Measurements from ENCODE around the gene HSPA1B. TPM values are rescaled to one million over a fixed set of nuclear protein-coding genes. Genes with fewer than 3 reads are reported as not detected.
"Not testable (repeated sequence)": the region's sequence is repeated elsewhere in the genome, so short reads cannot be mapped to it uniquely, and the experiment has no call there.

HSPA1B gene
- polyA plus RNA-seq, 4 donors = 106 to 189 (median 147) TPM

DNA sequence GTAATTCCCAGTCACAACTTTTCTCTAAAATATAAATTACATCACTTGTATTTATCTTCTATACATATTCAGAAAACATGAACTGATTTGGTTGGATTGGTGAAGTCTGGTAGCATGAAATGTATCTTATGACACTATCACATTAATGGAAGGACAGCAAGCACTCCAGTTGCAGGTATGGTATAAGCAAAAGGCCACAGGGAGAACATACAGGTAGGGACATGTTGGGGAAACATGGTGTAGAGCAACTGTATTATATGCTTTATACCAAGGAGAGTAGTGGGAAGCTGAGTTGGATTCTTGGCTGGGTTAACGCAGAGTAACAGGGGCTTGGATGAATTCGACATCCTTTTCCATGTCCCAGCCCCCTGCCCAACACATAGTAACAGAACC, 30.5 kb upstream of the HSPA1B start:
- no peak for DNase-seq (ENCODE audit: low read depth in 4 of 4, low spot score in 3 of 4)

GRCh38 chr6:31797588-31797987, 29.9 kb upstream of the HSPA1B start:
- DNase-seq (ENCODE audit: low read depth in 4 of 4, low spot score in 3 of 4) = no peak

GRCh38 chr6:31799781-31800180, 27.8 kb upstream of the HSPA1B start:
- DNase-seq (ENCODE audit: low read depth in 4 of 4, low spot score in 3 of 4) = no peak

DNA sequence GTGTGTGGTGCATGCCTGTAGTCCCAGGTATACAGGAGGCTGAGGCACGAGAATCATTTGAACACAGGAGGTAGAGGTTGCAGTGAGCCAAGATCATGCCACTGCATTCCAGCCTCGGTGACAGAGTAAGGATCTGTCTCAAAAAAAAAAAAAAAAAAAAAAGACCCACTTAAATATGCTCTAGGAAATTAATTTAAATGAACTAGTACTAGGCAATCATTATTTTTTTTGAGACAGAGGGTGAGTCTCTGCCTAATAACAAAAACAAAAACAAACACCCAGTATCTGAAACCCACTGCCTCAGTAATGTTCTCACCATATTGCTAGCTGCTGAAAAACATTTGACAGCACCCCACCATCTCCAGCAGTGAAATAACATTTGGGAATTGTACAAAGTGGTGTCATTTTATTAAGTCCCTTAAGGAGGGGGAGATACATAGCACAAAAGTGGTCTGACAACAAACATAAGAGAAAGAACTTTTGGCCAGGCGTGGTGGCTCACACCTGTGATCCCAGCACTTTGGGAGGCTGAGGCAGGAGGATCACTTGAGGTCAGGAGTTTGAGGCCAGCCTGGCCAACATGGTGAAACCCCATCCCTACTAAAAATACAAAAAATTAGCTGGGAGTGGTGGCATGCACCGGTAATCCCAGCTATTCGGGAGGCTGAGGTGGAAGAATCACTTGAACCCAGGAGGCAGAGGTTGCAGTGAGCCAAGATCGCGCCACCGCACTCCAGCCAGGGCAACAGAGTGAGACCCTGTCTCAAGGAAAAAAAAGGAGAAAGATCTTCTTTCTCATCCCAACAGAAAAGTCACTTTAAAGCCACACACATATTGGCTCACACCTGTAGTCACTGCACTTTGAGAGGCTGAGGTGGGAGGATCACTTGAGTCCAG, 26.3 kb upstream of the HSPA1B start:
- not testable (repeated sequence) for DNase-seq (ENCODE audit: low read depth in 4 of 4, low spot score in 3 of 4)

GRCh38 chr6:31805939-31806469, 21.5 kb upstream of the HSPA1B start:
- DNase-seq (ENCODE audit: low read depth in 4 of 4, low spot score in 3 of 4) = no peak

GRCh38 chr6:31806470-31807272, 20.9 kb upstream of the HSPA1B start, which contains the start of gene LSM2:
TSS of gene LSM2 (minus strand) at chr6:31806966. CDS start at chr6:31806757, 209 bp downstream.
- DNase-seq (ENCODE audit: low read depth in 4 of 4, low spot score in 3 of 4) = peak; percentile 93 to 95 (median 94)

DNA sequence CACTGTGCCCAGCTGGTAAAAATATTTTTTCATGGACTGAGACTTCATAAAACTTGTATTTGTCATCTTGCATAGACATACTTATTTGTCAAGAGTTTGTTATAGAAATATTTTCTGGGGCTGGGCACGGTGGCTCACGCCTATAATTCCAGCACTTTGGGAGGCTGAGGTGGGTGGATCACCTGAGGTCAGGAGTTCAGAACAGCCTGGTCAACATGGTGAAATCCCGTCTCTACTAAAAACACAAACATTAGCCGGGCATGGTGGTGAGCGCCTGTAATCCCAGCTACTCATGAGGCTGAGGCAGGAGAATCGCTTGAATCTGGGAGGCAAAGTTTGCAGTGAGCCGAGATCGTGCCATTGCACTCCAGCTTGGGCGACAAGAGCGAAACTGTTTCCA, 18.9 kb upstream of the HSPA1B start:
- not testable (repeated sequence) for DNase-seq (ENCODE audit: low read depth in 4 of 4, low spot score in 3 of 4)

DNA sequence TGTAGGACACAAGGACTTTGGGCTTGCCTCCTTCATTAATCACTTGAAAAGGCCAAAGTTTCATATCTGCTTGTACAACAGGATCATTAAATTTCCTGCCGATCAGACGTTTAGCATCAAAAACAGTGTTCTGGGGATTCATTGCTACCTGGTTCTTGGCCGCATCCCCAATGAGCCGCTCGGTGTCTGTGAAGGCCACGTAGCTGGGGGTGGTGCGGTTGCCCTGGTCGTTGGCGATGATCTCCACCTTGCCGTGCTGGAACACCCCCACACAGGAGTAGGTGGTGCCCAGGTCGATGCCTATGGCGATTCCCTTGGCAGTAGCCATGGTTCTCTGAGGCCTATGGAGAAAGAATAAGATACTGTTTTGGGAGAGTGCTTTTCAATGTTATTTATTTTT, 15.9 kb upstream of the HSPA1B start:
- DNase-seq (ENCODE audit: low read depth in 4 of 4, low spot score in 3 of 4) = no peak

GRCh38 chr6:31813465-31813849, 14.1 kb upstream of the HSPA1B start:
- DNase-seq (ENCODE audit: low read depth in 4 of 4, low spot score in 3 of 4) = no peak

DNA sequence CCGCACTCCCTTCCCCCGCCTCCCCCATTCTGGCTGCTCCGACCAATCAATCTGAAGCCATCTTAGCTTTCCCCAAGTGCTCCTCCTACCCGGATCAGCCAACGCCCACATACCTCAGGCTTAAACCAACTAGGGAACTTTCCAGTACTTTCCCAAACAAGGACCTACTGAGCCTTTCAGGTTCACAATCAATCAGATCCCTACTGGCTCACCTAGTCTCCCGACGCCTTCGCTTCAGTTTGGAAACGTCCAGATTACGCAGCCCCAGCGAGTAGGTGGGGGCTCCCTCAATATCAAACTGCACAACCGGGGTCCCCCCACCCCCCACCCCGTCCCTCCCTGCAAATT, 12.9 kb upstream of the HSPA1B start:
- peak; percentile 86 to 96 (median 94) for DNase-seq (ENCODE audit: low read depth in 4 of 4, low spot score in 3 of 4)

DNA sequence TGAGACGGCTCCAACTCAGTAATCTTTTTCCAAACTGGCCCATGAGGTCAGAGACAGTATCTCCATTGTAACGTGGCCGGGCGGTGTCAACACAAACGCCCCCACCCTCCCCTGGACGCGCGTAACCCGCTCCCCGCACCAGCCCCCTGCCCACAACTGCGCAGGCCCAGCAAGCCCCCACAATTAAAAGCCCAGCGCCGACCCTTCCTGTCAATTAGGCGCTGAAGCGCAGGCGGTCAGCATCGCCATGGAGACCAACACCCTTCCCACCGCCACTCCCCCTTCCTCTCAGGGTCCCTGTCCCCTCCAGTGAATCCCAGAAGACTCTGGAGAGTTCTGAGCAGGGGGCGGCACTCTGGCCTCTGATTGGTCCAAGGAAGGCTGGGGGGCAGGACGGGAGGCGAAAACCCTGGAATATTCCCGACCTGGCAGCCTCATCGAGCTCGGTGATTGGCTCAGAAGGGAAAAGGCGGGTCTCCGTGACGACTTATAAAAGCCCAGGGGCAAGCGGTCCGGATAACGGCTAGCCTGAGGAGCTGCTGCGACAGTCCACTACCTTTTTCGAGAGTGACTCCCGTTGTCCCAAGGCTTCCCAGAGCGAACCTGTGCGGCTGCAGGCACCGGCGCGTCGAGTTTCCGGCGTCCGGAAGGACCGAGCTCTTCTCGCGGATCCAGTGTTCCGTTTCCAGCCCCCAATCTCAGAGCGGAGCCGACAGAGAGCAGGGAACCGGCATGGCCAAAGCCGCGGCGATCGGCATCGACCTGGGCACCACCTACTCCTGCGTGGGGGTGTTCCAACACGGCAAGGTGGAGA, 12.3 kb upstream of the HSPA1B start, which contains the start of the genes HSPA1A and HSPA1L:
TSS of gene HSPA1A (plus strand) at position 519 of the 814 bp plus-strand sequence. CDS start at position 733, 214 bp downstream.
TSS of gene HSPA1L (minus strand) at position 259 of the 814 bp plus-strand sequence. CDS start 3,311 bp downstream, outside the sequence.
- DNase-seq (ENCODE audit: low read depth in 4 of 4, low spot score in 3 of 4) = peak; percentile 92 to 97 (median 94)

- DNase-seq (ENCODE audit: low read depth in 4 of 4, low spot score in 3 of 4) = not testable (repeated sequence)
Observed at GRCh38 chr6:31817133-31817928, 10.2 kb upstream of the HSPA1B start.

- not testable (repeated sequence) for DNase-seq (ENCODE audit: low read depth in 4 of 4, low spot score in 3 of 4)
Observed at GRCh38 chr6:31817929-31818511, 9.5 kb upstream of the HSPA1B start.

DNA sequence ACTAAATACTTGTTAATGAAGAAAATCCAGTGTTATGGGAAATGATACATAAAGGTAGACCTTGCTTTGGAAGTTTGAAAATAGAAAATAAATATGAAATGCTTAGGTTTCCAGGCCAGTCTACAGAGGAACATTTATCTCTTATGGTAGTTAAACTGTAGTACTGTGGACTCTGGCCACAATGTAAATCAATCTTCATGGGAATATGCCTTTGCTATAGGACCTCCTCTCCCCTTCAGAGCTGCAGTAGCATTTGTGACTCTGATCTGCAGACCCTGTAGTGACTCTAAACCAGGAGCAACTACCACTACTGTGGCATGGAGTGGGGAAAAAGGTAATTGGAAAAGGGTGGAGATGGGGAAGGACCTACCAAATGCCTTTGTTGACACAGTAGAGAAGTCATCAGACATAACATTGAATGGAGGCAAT, 7.7 kb upstream of the HSPA1B start:
- DNase-seq (ENCODE audit: low read depth in 4 of 4, low spot score in 3 of 4) = no peak

DNA sequence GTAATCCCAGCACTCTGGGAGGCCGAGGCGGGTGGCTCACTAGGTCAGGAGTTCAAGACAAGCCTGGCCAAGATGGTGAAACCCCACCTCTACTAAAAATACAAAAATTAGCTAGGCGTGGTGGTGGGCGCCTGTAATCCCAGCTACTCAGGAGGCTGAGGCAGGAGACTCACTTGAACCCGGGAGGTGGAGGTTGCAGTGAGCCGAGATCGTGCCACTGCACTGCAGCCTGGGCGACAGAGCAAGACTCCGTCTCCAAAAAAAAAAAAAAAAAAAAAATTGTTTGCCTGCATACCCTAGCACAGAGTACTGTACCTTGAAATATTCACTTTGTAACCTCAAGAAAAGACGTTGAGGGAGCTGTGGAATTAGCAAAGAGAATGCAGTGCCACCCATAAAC, 7.1 kb upstream of the HSPA1B start:
- not testable (repeated sequence) for DNase-seq (ENCODE audit: low read depth in 4 of 4, low spot score in 3 of 4)

DNA sequence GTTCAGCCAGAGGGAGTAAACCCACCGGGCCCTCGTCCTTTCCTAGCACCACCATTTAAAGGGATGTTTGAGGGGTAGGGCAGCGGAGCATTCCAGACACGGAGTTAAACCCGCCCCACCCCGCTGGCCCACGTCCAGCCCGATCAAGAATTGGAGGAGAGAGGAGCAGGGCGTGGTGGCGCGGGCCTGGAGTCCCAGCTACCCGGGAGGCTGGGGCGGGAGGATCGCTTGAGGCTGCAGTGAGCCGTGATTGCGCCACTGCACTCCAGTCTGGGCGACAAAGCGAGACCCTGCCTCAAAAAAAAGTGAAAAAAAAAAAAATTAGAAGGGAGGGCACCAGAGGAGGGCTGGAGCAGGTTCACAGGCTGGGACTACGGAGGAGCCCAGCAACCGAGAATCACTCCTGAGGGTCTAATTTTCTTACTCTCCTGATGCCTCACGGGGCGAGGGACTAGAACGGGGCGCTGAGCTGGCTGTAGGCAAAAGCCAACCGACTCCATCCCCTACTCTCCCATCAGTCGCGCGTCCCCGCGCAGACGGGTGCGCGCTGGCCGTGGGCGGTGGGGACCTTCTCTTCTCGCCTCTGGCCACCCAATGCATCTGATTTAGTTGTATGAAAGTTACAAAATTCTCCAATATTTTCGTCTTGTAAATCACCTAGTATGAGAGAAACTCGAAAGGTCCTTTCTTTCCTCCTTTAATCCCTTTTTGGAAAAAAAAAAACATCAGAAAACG, 6.1 kb upstream of the HSPA1B start:
- no peak for DNase-seq (ENCODE audit: low read depth in 4 of 4, low spot score in 3 of 4)

GRCh38 chr6:31822036-31822821, 5.3 kb upstream of the HSPA1B start:
- DNase-seq (ENCODE audit: low read depth in 4 of 4, low spot score in 3 of 4) = peak in 1 of 4 donors; percentile 69
